ENCODE data around the gene ZNF831.

DNA sequence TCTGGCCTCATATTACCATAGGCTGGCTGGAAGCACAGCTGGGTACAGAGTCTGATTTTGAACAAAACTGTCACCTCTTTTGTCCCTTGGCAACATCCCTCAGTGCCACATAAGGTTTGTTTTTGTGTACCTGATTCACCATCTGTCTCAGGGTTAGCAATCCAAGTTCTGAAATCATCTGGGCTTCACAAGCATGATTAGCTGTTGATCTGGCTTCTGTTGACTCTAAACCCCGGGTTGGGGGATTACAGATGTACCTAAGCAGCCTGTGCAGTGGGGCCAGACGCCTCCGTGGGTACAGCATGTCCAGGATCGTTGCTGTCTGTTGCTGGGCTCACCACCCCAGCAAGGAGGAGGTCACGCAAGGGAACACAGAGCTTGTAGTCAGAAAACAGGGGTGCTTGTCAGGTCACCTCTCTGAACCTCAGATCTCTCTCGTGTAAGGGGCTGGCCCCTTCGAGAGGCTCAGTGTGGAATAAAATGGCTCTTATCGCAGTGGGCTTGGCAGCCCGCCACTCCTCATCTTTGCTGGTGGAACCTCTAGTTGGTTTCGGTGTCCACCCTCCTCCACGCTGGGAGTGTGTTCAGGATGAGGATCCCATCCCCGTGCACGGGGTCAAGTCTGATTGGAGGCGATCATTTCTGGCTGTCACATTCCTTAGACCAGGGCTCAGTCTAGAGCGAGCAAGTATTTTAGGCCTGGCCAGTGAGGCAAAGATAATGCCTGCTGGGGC, 39.2 kb upstream of the ZNF831 start:
- no peak for TF ChIP-seq FOXM1 (IDR thresholded peaks at IDR 0.05; ENCODE audit: borderline replicate concordance, low read depth)
- TF ChIP-seq EGR1 (IDR thresholded peaks at IDR 0.05): no peak
- TF ChIP-seq CEBPB (IDR thresholded peaks at IDR 0.05): no peak
- TF ChIP-seq, protein P1, sequence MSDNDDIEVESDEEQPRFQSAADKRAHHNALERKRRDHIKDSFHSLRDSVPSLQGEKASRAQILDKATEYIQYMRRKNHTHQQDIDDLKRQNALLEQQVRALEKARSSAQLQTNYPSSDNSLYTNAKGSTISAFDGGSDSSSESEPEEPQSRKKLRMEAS (IDR thresholded peaks at IDR 0.05): no peak
- TF ChIP-seq EP300 (IDR thresholded peaks at IDR 0.05; ENCODE audit: borderline replicate concordance): no peak
- TF ChIP-seq RAD21 (IDR thresholded peaks at IDR 0.05; ENCODE audit: low read depth): no peak
- TF ChIP-seq, protein P2, sequence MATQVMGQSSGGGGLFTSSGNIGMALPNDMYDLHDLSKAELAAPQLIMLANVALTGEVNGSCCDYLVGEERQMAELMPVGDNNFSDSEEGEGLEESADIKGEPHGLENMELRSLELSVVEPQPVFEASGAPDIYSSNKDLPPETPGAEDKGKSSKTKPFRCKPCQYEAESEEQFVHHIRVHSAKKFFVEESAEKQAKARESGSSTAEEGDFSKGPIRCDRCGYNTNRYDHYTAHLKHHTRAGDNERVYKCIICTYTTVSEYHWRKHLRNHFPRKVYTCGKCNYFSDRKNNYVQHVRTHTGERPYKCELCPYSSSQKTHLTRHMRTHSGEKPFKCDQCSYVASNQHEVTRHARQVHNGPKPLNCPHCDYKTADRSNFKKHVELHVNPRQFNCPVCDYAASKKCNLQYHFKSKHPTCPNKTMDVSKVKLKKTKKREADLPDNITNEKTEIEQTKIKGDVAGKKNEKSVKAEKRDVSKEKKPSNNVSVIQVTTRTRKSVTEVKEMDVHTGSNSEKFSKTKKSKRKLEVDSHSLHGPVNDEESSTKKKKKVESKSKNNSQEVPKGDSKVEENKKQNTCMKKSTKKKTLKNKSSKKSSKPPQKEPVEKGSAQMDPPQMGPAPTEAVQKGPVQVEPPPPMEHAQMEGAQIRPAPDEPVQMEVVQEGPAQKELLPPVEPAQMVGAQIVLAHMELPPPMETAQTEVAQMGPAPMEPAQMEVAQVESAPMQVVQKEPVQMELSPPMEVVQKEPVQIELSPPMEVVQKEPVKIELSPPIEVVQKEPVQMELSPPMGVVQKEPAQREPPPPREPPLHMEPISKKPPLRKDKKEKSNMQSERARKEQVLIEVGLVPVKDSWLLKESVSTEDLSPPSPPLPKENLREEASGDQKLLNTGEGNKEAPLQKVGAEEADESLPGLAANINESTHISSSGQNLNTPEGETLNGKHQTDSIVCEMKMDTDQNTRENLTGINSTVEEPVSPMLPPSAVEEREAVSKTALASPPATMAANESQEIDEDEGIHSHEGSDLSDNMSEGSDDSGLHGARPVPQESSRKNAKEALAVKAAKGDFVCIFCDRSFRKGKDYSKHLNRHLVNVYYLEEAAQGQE (IDR thresholded peaks at IDR 0.05; ENCODE audit: low read depth): no peak
- no peak for TF ChIP-seq YY1 (IDR thresholded peaks at IDR 0.05; ENCODE audit: low read depth)
- no peak for TF ChIP-seq TAF1 (IDR thresholded peaks at IDR 0.05; ENCODE audit: low read depth)
